GM23338 (cell line): Measurements from ENCODE around the gene ANKS1B.

ENCODE experiments used
- CREB1 ChIP-seq: fragments of 250-450 bp; sonication (Bioruptor Pico); IDR thresholded peaks from 2 replicates; pipeline ENCODE4 v1.5.0; 2020; ENCODE audit warnings: low read depth, mild to moderate bottlenecking, moderate library complexity
- CTCF ChIP-seq, 2 experiments: fragments of 200-600 bp in 1 of 2; sonication (generic) in 1 of 2; conservative IDR thresholded peaks; 2 replicates each; pipeline versions ENCODE4 v1.5.1 to v1.6.1; 2016 to 2017; ENCODE audit warnings: antibody characterized with exemption in 2 of 2, low read depth in 2 of 2, mild to moderate bottlenecking in 2 of 2, moderate library complexity in 1 of 2
- EZH2phosphoT487 ChIP-seq: fragments of 200-600 bp; sonication (generic); IDR thresholded peaks from one replicate; pipeline ENCODE4 v1.8.1; 2018; ENCODE audit warnings: antibody characterized with exemption; ENCODE audit not compliant: unreplicated experiment
- POLR2AphosphoS5 ChIP-seq: IDR thresholded peaks from 2 replicates; pipeline ENCODE4 v1.6.1; 2016; ENCODE audit warnings: antibody characterized with exemption, low read depth

GRCh38 chr12:98737322-98737712 lies 1247.4 kb downstream of the ANKS1B start:
- TF ChIP-seq CREB1 (CRISPR knock-in tag) = no peak
- TF ChIP-seq CTCF (conservative IDR thresholded peaks at IDR 0.05; ENCODE audit: low read depth in 2 of 2) = no peak
- no peak for TF ChIP-seq POLR2AphosphoS5
- no peak for TF ChIP-seq EZH2phosphoT487
